Neural cell (in vitro differentiated cells): ENCODE results near the gene MYEOV. TPM values are rescaled to one million over a fixed set of nuclear protein-coding genes. Genes with fewer than 3 reads are reported as not detected.

Experiments
- H2AFZ ChIP-seq: fragments of 200-600, 300-800 bp; sonication (generic), shearing (Covaris generic); 2 replicates; pipeline ENCODE4 v1.6.0; 2014; ENCODE audit warnings: low read depth, mild to moderate bottlenecking, antibody characterized with exemption, low read length, moderate library complexity
- H3F3A ChIP-seq: fragments of 200-600 bp; shearing (Covaris generic); 2 replicates; pipeline ENCODE4 v1.6.1; 2016; ENCODE audit warnings: mild to moderate bottlenecking, moderate library complexity, mixed read lengths, antibody characterized with exemption, low read length; ENCODE audit not compliant: insufficient read depth, poor library complexity, severe bottlenecking
- H3K27ac ChIP-seq: fragments of 200-600, 300-800 bp; sonication (generic), shearing (Covaris generic); 2 replicates; pipeline ENCODE4 v1.5.1; 2014; ENCODE audit warnings: mild to moderate bottlenecking, low read length, moderate library complexity
- H3K27me3 ChIP-seq: fragments of 300-800, 200-600 bp; sonication (generic), shearing (Covaris generic); 2 replicates; pipeline ENCODE4 v1.6.0; 2014; ENCODE audit warnings: mild to moderate bottlenecking, low read depth, low read length, moderate library complexity; ENCODE audit not compliant: insufficient read depth
- H3K36me3 ChIP-seq: fragments of 300-800, 200-600 bp; sonication (generic), shearing (Covaris generic); 2 replicates; pipeline ENCODE4 v1.5.1; 2014; ENCODE audit warnings: mild to moderate bottlenecking, antibody characterized with exemption, low read length, moderate library complexity; ENCODE audit not compliant: insufficient read depth
- H3K4me2 ChIP-seq: fragments of 300-800, 200-600 bp; sonication (generic), shearing (Covaris generic); 2 replicates; pipeline ENCODE4 v1.6.0; 2014; ENCODE audit warnings: mild to moderate bottlenecking, low read length
- H3K4me3 ChIP-seq: fragments of 300-800, 200-600 bp; sonication (generic), shearing (Covaris generic); 2 replicates; pipeline ENCODE4 v1.5.1; 2014; ENCODE audit warnings: mild to moderate bottlenecking, low read length, moderate library complexity
- H3K79me2 ChIP-seq: fragments of 200-600 bp; shearing (Covaris generic); replicated peaks from 2 replicates; pipeline ENCODE4 v1.6.0; 2014; ENCODE audit warnings: mild to moderate bottlenecking, low read length, moderate library complexity; ENCODE audit not compliant: insufficient read depth
- H3K9ac ChIP-seq: fragments of 300-800, 200-600 bp; sonication (generic), shearing (Covaris generic); 2 replicates; pipeline ENCODE4 v1.6.1; 2016; ENCODE audit warnings: mild to moderate bottlenecking, low read length, mixed read lengths
- H3K9me2 ChIP-seq: fragments of 200-600 bp; shearing (Covaris generic); 2 replicates; pipeline ENCODE4 v1.6.1; 2016; ENCODE audit warnings: mild to moderate bottlenecking, low read length, mixed read lengths; ENCODE audit not compliant: insufficient read depth
- H3K9me3 ChIP-seq: fragments of 200-600, 300-800 bp; sonication (generic), shearing (Covaris generic); 2 replicates; pipeline ENCODE4 v1.6.1; 2016; ENCODE audit warnings: mild to moderate bottlenecking, mixed run types, low read length, moderate library complexity, mixed read lengths
- H4K20me1 ChIP-seq: fragments of 200-600 bp; shearing (Covaris generic); 2 replicates; pipeline ENCODE4 v1.6.1; 2016; ENCODE audit warnings: mild to moderate bottlenecking, mixed run types; ENCODE audit not compliant: insufficient read depth
- EP300 ChIP-seq: fragments of 450-650 bp; conservative IDR thresholded peaks from 2 replicates; pipeline ENCODE4 v1.6.1; 2014; ENCODE audit warnings: antibody characterized with exemption, mild to moderate bottlenecking, moderate library complexity; ENCODE audit not compliant: poor library complexity, severe bottlenecking
- EZH2 ChIP-seq: fragments of 200-600, 300-800 bp; shearing (Covaris generic), sonication (generic); IDR thresholded peaks from 2 replicates; pipeline ENCODE4 v1.6.1; 2014; ENCODE audit warnings: antibody characterized with exemption, low read length, borderline replicate concordance, mild to moderate bottlenecking; ENCODE audit not compliant: insufficient read depth, poor library complexity, severe bottlenecking
- MXI1 ChIP-seq: fragments of 450-650 bp; conservative IDR thresholded peaks from 2 replicates; pipeline ENCODE4 v1.6.1; 2014; ENCODE audit warnings: antibody characterized with exemption, mild to moderate bottlenecking; ENCODE audit not compliant: poor library complexity, severe bottlenecking
- POLR2AphosphoS5 ChIP-seq: IDR thresholded peaks from 2 replicates; pipeline ENCODE4 v1.6.1; 2012
- RAD21 ChIP-seq: fragments of 450-650 bp; conservative IDR thresholded peaks from 2 replicates; pipeline ENCODE4 v1.6.1; 2014; ENCODE audit warnings: antibody characterized with exemption, mild to moderate bottlenecking, moderate library complexity
- SMC3 ChIP-seq: fragments of 450-650 bp; conservative IDR thresholded peaks from 2 replicates; pipeline ENCODE4 v1.6.1; 2014; ENCODE audit warnings: antibody characterized with exemption, mild to moderate bottlenecking, moderate library complexity; ENCODE audit not compliant: poor library complexity
- TAF1 ChIP-seq: IDR thresholded peaks from 2 replicates; pipeline ENCODE4 v1.6.1; 2012; ENCODE audit warnings: low read depth
- polyA plus RNA-seq: library from polyadenylated mRNA; depleted of rRNA; stranded (reverse); fragments of >200 nt; gene quantifications from 2 replicates; pipeline ENCODE4 v1.2.3, GENCODE V29; 2014
- TF ChIP-seq, protein P1 (sequence below): fragments of 450-650 bp; IDR thresholded peaks from 2 replicates; pipeline ENCODE4 v1.5.1; 2014; ENCODE audit warnings: antibody characterized with exemption, mild to moderate bottlenecking, moderate library complexity; ENCODE audit not compliant: poor library complexity, severe bottlenecking
- TF ChIP-seq, protein P2 (sequence below): IDR thresholded peaks from 2 replicates; pipeline ENCODE4 v1.6.1; 2012; ENCODE audit warnings: borderline replicate concordance

MYEOV gene
- polyA plus RNA-seq, 1 donor from 2014 or later, result not detected

DNA sequence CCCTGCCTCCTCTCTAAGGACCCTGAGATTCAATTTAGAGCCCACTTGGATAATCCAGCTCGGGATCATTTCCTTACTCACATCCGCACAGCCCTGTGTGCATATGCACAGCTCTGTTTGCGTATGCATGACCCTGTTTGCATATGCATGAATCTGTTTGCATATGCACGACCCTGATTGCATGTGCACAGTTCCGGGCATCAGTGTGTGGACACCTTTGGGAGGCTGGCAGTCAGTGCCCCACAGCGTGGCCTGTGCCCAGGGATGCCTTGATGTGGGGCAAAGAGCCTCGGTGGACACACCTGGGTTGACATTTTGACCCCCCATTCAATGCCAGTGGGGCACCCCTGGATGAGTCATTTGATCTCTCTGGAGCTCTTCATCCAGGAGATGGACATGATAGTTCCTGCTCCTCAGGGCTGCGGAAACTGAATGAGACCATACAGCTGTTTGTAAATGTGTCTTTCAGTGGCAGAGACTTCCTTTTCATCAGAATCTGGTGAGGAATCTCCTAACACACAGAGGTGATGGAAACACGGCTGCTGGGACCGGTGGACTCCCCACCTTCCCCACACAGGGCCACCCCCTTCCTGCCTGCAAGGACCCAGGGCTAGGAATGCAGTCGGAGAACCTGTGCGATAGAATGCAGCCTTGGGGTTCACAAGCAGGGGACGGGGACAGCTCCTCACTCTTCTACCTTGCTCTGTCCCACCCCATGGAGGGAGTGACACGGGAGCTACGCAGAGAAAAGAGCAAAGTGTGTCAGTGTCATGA is 41.2 kb downstream of the MYEOV start:
- Histone ChIP-seq H4K20me1 (no peaks in the 10 kb centered on the region), H2AFZ (no peak overlapping the region), H3K9ac (no peak overlapping the region), H3K4me3 (no peak overlapping the region), H3K36me3 (no peaks in the 10 kb centered on the region), H3K4me2 (no peak overlapping the region), H3K79me2 (no peaks in the 10 kb centered on the region), H3K9me2 (no peaks in the 10 kb centered on the region), H3K27me3 (no peaks in the 10 kb centered on the region), H3K9me3 (no peaks in the 10 kb centered on the region), H3F3A (no peaks in the 10 kb centered on the region), H3K27ac (no peak overlapping the region)
- TF ChIP-seq RAD21, result no peak
- TF ChIP-seq MXI1, result no peak
- TF ChIP-seq POLR2AphosphoS5, result no peak
- TF ChIP-seq, protein P1, sequence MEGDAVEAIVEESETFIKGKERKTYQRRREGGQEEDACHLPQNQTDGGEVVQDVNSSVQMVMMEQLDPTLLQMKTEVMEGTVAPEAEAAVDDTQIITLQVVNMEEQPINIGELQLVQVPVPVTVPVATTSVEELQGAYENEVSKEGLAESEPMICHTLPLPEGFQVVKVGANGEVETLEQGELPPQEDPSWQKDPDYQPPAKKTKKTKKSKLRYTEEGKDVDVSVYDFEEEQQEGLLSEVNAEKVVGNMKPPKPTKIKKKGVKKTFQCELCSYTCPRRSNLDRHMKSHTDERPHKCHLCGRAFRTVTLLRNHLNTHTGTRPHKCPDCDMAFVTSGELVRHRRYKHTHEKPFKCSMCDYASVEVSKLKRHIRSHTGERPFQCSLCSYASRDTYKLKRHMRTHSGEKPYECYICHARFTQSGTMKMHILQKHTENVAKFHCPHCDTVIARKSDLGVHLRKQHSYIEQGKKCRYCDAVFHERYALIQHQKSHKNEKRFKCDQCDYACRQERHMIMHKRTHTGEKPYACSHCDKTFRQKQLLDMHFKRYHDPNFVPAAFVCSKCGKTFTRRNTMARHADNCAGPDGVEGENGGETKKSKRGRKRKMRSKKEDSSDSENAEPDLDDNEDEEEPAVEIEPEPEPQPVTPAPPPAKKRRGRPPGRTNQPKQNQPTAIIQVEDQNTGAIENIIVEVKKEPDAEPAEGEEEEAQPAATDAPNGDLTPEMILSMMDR, result no peak
- TF ChIP-seq, protein P2, sequence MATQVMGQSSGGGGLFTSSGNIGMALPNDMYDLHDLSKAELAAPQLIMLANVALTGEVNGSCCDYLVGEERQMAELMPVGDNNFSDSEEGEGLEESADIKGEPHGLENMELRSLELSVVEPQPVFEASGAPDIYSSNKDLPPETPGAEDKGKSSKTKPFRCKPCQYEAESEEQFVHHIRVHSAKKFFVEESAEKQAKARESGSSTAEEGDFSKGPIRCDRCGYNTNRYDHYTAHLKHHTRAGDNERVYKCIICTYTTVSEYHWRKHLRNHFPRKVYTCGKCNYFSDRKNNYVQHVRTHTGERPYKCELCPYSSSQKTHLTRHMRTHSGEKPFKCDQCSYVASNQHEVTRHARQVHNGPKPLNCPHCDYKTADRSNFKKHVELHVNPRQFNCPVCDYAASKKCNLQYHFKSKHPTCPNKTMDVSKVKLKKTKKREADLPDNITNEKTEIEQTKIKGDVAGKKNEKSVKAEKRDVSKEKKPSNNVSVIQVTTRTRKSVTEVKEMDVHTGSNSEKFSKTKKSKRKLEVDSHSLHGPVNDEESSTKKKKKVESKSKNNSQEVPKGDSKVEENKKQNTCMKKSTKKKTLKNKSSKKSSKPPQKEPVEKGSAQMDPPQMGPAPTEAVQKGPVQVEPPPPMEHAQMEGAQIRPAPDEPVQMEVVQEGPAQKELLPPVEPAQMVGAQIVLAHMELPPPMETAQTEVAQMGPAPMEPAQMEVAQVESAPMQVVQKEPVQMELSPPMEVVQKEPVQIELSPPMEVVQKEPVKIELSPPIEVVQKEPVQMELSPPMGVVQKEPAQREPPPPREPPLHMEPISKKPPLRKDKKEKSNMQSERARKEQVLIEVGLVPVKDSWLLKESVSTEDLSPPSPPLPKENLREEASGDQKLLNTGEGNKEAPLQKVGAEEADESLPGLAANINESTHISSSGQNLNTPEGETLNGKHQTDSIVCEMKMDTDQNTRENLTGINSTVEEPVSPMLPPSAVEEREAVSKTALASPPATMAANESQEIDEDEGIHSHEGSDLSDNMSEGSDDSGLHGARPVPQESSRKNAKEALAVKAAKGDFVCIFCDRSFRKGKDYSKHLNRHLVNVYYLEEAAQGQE, result no peak
- TF ChIP-seq SMC3, result no peak

DNA sequence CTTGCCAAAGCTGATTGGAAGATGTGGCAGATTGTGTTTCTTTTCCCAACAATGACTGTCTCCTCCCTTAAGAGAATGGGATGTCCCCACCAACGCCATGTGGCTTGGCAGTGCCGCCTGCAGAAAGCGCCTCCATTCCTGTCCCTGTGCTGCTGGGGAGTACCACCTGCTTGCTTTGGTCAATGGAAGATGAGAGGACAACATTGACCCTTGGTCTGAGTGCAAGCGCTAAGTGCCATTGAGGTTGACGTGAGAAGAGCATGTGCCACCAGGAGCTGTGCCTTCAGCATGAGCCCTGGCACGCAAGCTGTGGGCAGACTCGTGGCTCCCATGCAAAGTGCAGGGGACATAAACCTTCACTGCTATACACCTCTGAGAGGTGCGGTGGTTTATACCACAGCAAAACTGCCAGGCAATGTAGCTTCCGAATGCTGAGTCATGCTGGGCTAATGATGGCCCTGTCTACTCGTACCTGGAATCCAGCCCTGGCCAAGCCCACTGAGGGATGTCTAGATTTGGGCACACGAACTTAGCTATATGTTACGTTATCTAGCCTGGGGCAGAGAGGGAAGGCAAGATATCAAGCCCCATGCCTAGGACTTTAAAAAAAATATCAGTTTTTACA is 41.9 kb downstream of the MYEOV start:
- no peaks in the 10 kb centered on the region for H4K20me1 ChIP-seq
- H3K4me3 ChIP-seq, result no peak overlapping the region
- H3K27ac ChIP-seq, result no peak overlapping the region
- H3K4me2 ChIP-seq, result no peak overlapping the region
- H3K9me2 ChIP-seq, result no peaks in the 10 kb centered on the region
- no peak overlapping the region for H2AFZ ChIP-seq
- H3F3A ChIP-seq, result no peaks in the 10 kb centered on the region
- H3K27me3 ChIP-seq, result no peaks in the 10 kb centered on the region
- TF ChIP-seq RAD21, result no peak
- TF ChIP-seq, protein P2, result no peak
- TF ChIP-seq, protein P1, result no peak
- no peak for TF ChIP-seq EZH2
- no peak for TF ChIP-seq TAF1
- no peak for TF ChIP-seq EP300
- TF ChIP-seq MXI1, result no peak
- no peak for TF ChIP-seq SMC3
- no peak for TF ChIP-seq POLR2AphosphoS5
- H3K79me2 ChIP-seq, result no peaks in the 10 kb centered on the region
- H3K9ac ChIP-seq, result no peak overlapping the region
- no peaks in the 10 kb centered on the region for H3K9me3 ChIP-seq
- H3K36me3 ChIP-seq, result no peaks in the 10 kb centered on the region
